Stimulated activated CD4-positive, alpha-beta T cell treated with anti-CD3 and anti-CD28 coated beads, Interleukin-4, amount 100 ng/mL, for 48 hours (primary cell): Measurements from ENCODE around the gene ARFGEF3.

Experiments used
- DNase-seq, 2 donors: peaks; one replicate each; pipeline ENCODE4 v3.0.0-alpha.2; 2020; ENCODE audit warnings: low read depth in 2 of 2

Gene ARFGEF3

GRCh38 chr6:138307816-138308730 lies 146.3 kb downstream of the ARFGEF3 start:
- DNase-seq = no peak

- DNase-seq = no peak
Measured at GRCh38 chr6:138308731-138309110, 147.0 kb downstream of the ARFGEF3 start.

- no peak for DNase-seq
Measured at GRCh38 chr6:138309695-138310094, 148.0 kb downstream of the ARFGEF3 start.

DNA sequence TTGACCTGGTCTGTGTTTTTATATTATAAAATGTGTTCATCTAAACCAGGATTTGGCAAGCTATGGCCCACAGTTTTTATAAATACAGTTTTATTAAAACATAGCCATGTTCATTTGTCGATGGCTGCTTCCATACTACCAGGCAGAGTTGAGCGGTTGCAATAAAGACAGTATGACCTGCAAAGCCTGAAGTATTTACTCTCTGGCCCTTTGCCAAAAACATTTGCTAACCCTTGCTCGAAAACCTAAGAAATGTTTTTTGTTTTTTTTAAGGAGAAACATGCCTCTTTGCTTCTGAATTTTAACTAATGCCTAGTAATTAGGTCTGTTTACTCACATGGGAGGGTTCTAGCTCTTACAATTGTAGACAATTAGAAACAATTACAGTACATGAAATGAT lies 148.6 kb downstream of the ARFGEF3 start:
- no peak for DNase-seq

DNA sequence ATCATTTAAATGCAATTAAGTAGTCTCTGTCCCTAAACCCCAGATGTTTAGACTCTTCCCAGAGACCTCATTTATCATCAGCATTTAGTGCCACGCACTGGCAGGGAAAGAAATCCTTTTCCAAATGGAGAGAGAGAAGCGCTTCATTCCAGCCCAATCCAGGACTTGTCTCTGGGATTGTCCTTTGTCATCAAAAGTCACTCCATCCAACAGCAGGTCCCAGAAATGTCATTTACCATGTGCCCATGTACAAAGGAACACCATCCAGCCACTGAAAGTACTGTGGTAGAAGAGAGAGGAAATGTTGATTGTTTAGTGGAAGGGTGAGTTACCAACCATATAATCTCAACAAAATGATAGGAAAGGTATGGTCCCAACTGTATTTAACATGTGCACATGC lies 149.1 kb downstream of the ARFGEF3 start:
- DNase-seq = no peak

DNA sequence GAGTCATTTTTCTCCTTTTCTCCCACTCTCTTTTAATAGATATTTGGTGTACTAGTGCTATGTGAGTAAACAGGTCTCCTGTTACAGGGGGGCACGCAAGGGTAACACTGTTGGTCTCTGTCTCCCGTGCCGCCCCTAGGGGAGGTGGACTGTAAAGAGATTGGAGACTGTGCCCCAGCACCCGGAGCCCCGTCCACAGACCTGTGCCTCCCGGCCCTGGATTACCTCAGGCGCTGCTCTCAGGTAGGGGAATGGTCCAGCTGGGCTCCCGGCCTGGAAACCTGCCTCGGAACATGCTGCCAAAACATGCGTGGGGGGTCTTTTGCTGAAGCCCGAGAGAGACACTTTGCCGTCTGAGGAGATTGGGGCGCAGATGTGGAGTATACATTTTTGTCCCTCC lies 149.5 kb downstream of the ARFGEF3 start:
- no peak for DNase-seq

DNA sequence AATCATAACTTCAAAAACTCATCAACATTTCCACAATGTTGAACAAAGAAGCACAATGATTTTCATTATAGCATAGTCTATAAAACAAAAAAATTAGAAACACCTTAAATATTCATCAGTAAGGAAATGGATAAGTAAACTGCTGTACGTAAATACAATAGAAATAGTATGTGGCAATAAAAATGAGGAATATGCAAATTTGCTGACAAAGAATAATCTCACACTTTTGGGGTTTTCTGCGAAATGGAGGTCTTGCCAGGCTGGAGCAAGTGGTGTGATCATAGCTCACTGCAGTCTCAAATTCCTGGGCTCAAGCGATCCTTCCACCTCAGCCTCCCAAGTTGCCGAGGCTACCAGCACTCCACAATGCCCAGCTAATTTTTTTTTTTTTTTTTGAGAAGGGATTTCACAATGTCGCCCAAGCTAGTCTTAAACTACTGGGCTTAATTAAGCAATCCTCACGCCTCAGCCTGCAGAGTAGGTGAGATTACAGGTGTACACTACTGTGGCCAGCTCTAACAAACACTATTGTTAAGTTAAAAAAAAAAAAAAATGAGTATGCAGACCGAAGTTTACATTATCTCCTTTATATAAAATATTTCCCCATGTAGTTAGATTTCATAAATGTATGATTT lies 157.1 kb downstream of the ARFGEF3 start:
- no peak for DNase-seq

DNA sequence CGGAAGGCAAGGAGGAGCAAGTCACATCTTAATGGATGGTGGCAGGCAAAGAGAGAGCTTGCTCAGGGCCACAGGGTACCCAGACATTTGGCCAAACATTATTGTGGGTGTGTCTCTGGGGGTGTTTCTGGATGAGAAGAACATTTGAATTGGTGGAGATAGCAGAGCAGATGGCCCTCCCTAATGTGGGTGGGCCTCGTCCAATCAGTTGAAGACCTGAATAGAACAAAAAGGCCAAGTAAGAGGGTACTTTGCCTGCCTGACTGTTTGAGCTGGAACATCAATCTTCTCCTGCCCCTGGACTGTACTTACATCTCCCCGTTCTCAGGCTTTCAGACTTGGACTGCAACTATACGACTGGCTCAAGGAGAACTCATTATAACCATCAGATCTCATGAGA lies 160.2 kb downstream of the ARFGEF3 start:
- DNase-seq = no peak

GRCh38 chr6:138323821-138324220 lies 162.1 kb downstream of the ARFGEF3 start:
- no peak for DNase-seq

DNA sequence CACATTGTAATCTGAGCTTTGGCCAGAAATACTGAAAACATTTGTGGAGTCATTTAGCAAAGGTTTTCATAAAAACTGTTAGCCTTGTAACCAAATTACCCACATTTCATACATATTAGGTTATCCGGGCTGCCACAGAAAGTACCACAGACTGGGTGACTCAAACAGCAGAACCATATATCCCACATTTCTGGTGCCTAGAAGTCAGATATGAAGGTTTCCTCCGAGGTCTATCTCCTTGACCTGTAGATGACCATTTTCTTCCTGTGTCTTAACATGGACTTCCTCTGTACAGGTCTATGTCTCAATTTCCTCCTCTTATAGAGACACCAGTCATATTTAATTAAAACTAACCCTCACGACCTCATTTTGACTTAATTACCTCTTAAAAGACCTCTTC lies 166.5 kb downstream of the ARFGEF3 start:
- DNase-seq = no peak

- no peak for DNase-seq
Measured at GRCh38 chr6:138330763-138331162, 169.0 kb downstream of the ARFGEF3 start.

DNA sequence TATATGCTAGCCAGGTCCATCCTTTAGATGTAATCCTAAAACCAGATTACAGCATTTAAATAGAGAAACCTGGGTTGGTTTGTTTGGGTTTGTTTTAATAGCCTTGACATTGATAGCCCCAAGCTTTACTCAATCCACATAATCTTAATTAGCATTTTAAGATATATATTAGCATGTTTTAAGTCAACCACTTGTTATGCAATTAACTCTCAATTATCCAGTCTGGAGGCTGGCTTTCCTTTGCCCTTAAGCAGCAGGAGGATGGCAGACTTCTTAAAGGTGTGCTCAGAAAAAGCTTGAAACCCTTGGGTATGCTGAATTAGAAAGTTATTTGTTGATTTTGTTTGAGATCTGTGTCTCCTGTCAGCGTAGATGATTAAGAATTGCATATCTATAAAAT lies 169.7 kb downstream of the ARFGEF3 start:
- no peak for DNase-seq

- no peak for DNase-seq
Measured at GRCh38 chr6:138331984-138332383, 170.2 kb downstream of the ARFGEF3 start.

- DNase-seq = no peak
Measured at GRCh38 chr6:138334000-138334399, 172.3 kb downstream of the ARFGEF3 start.

GRCh38 chr6:138334963-138335362 lies 173.2 kb downstream of the ARFGEF3 start:
- DNase-seq = no peak

GRCh38 chr6:138336221-138336620 lies 174.5 kb downstream of the ARFGEF3 start:
- no peak for DNase-seq

DNA sequence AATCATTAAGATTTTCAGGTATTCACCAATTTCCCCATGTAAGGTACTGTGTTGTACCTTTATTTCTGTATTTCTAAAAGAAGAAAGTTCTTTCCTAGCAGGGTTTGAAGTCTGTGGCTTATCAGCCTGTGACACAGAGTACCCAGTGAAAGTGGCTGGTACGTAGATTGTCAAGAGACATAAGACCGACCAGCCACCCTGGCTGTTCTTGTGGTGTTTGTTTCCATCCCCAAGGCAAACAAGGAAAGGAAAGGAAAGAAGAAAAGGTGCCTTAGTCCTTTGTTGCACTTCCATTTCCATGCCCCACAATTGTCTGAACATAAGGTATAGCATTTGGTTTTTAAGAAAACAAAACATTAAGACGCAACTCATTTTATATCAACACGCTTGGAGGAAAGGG lies 175.3 kb downstream of the ARFGEF3 start:
- DNase-seq = no peak

- DNase-seq = no peak
Measured at GRCh38 chr6:138339024-138339423, 177.3 kb downstream of the ARFGEF3 start.

DNA sequence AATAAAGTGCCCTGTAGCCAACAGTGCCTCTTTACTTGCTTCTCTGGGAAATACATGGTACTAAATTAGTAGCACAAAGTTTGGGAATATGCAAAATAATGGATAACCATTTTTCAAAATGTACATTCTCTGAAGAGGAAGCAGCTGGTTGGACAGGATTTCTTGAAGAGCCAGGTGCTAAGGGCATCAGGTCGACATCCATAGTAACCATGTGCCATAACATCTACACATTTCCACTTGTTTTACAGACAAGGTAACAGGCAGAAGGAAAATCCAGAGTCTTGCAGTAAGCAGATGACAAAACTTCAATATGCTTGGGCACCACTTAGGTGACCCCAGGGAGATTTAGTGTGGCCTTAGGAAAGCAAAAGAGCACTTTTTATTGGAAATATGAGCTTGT lies 179.4 kb downstream of the ARFGEF3 start:
- no peak for DNase-seq

DNA sequence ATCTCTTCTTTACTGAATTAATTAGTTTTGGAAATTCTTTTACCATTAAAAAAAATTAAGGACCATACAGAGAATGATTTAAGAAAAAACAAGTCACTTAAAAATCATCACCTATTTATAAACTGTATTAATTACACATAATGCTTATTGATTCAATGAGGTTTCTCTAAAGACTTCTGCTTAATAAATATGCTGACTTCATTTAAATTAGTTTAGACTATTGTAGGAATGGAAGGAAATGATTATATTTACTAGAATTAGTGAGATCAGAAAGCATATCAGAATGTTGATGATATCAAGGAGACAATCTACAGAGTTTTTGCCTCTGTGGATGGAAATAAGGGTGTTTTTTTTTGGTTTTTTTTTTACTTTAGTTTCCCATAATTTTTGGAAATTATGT lies 181.4 kb downstream of the ARFGEF3 start:
- DNase-seq = no peak

- DNase-seq = no peak
Measured at GRCh38 chr6:138345565-138346285, 184.0 kb downstream of the ARFGEF3 start.

DNA sequence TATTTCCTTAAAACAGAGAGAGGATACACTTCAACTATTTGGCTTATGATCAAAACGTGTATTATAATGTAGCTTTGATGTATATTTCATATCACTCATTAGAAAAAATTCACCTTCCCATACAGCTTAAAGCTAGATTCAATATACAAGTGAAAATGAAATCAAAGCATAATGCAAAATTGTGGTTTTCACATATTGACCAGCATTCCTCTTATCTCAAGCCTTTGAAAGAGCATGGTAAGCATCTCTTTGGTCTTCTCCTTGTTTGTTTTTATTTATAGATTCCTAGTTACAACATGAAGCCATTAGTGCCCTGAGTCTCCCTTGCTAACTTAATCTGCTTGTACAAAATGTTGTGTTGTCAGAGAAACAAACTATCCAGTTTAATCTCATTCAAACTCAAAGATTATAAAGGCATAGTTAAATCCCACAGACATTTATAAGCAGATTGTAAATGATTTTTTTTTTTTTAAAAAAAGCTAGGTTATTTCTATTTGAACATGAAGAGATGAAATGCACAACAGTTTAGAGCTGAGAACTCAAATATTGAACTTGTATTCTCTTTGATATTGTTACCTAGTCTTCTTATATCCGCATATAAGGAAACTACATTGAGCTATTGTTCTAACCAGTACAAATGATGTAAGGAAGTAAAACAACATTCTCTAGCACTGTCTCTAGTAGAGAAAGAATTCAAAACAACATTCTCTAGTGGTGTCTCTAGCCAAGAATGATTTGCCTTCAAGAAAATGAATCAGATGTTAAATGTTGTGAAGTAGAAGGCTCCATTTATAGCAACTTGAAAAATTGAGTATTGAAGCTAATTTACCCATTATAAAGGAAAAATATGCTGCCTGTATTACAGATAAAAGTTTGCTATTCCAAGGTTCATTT lies 184.8 kb downstream of the ARFGEF3 start:
- DNase-seq = no peak
